ENCODE data around the gene SLC7A4. TPM values are rescaled to one million over a fixed set of nuclear protein-coding genes. Genes with fewer than 3 reads are reported as not detected.

SLC7A4 gene
- total and polyA plus RNA-seq, 2 of the 8 experiments (the other 6 are each of a cell fraction or from before 2014, with no cell fraction given), result 0.92 TPM; not detected in 1

- TF ChIP-seq CTCF (IDR thresholded peaks at IDR 0.05; ENCODE audit: control extremely low read depth in 1 of 3, insufficient read depth in 1 of 3, low read depth in 1 of 3, low read length in 3 of 3) (no peak), KDM1A (IDR thresholded peaks at IDR 0.05; ENCODE audit: borderline replicate concordance, low read length) (no peak), JUND (IDR thresholded peaks at IDR 0.05; ENCODE audit: low read length) (no peak), CHD1 (IDR thresholded peaks at IDR 0.05; ENCODE audit: low read depth, low read length) (no peak), RFX5 (IDR thresholded peaks at IDR 0.05; ENCODE audit: borderline replicate concordance, low read depth, low read length) (no peak), E2F6 (IDR thresholded peaks at IDR 0.05) (no peak), KDM5A (IDR thresholded peaks at IDR 0.05; ENCODE audit: low read length) (no peak), TBP (IDR thresholded peaks at IDR 0.05; ENCODE audit: low read depth, low read length) (no peak), NANOG (IDR thresholded peaks at IDR 0.05; ENCODE audit: insufficient read depth, low read depth, low read length, poor library complexity, severe bottlenecking) (no peak)
These were observed 32.8 kb upstream of the SLC7A4 start (continued) for GRCh38 chr22:21064917-21065864.

Data from H1 (cell line).